ENCODE measurements around the gene MGME1. TPM values are rescaled to one million over a fixed set of nuclear protein-coding genes. Genes with fewer than 3 reads are reported as not detected.

The MGME1 gene
- total and polyA plus RNA-seq, 2 of the 13 experiments (the other 11 are each of a cell fraction or from before 2014, with no cell fraction given), result 36.7 to 66.6 TPM

- TF ChIP-seq ZNF318 (CRISPR knock-in tag; IDR thresholded peaks at IDR 0.05) (peak; percentile 59; the same call in 1 of the 2 replicates), ZMAT3 (CRISPR knock-in tag; conservative IDR thresholded peaks at IDR 0.05) (no peak), ZNF331 (CRISPR knock-in tag; IDR thresholded peaks at IDR 0.05) (0 out of 2 replicates have a peak, but pooled peaks have one; percentile 55), FOXP4 (CRISPR knock-in tag; IDR thresholded peaks at IDR 0.05) (peak; percentile 11; the same call in 1 of the 2 replicates), TEAD3 (CRISPR knock-in tag; optimal IDR thresholded peaks at IDR 0.05; ENCODE audit: borderline replicate concordance) (peak; percentile 23), HDAC2 (CRISPR knock-in tag; IDR thresholded peaks at IDR 0.05) (0 out of 2 replicates have a peak, but pooled peaks have one; percentile 9), FOSL2 (CRISPR knock-in tag; IDR thresholded peaks at IDR 0.05) (0 out of 2 replicates have a peak, but pooled peaks have one; percentile 19), ARID5B (CRISPR knock-in tag; IDR thresholded peaks at IDR 0.05) (peak; percentile 30; the same call in 1 of the 2 replicates), ZFX (CRISPR knock-in tag; IDR thresholded peaks at IDR 0.05; ENCODE audit: low read depth) (peak; percentile 62), ZNF614 (CRISPR knock-in tag; IDR thresholded peaks at IDR 0.05; ENCODE audit: borderline replicate concordance) (peak; percentile 40; the same call in 1 of the 2 replicates), MEF2D (CRISPR knock-in tag; IDR thresholded peaks at IDR 0.05) (no peak), GATAD2A (CRISPR knock-in tag; IDR thresholded peaks at IDR 0.05) (peak; percentile 56), TRAFD1 (CRISPR knock-in tag; IDR thresholded peaks at IDR 0.05; ENCODE audit: borderline replicate concordance) (no peak)
Observed at GRCh38 chr20:17933711-17934110, 35.1 kb upstream of the MGME1 start (continued).

Measured in HepG2 (cell line).